Measurements from ENCODE around the gene GEMIN7. TPM values are rescaled to one million over a fixed set of nuclear protein-coding genes. Genes with fewer than 3 reads are reported as not detected.

GEMIN7 gene
- total and polyA plus RNA-seq, 12 donors = 10.7 to 38.2 (median 14.8) TPM

- Histone ChIP-seq H3K27me3 (no peaks in the 10 kb centered on the region), H3K36me3 (peaks cover 0 to 8% (median 0%) of the 10 kb centered on the region in 9 donors), H3K4me1 (peaks cover 19 to 94% (median 73%) of the 10 kb centered on the region in 9 donors), H3K9me3 (no peaks in the 10 kb centered on the region), H3K27ac (peak overlapping the region in 9 of 10 donors; percentile 1 to 75 (median 58)), H3K4me3 (no peak overlapping the region)
- ATAC-seq (peak; percentile 34 to 80 (median 59)), DNase-seq (peak in 1 of 2 donors; percentile 50)
- intact Hi-C loops (cut with DNase I) = loop anchor here in 1 of 10 donors (10.0 kb wide), 1 partner anchor 87 kb away; no protein-coding TSS in a partner anchor
- TF ChIP-seq CTCF (IDR thresholded peaks at IDR 0.05) = no peak
- 61% methylated on average over 16 of the region's 16 CpGs for WGBS, 2 donors
These were observed 18.9 kb downstream of the GEMIN7 start for GRCh38 chr19:45097776-45098520.

GRCh38 chr19:45098521-45099466, 19.7 kb downstream of the GEMIN7 start:
- Histone ChIP-seq H3K36me3 (peaks cover 0 to 8% (median 0%) of the 10 kb centered on the region in 9 donors), H3K27me3 (no peaks in the 10 kb centered on the region), H3K27ac (peak overlapping the region in 9 of 10 donors; percentile 1 to 75 (median 58)), H3K9me3 (no peaks in the 10 kb centered on the region), H3K4me3 (no peak overlapping the region), H3K4me1 (peaks cover 22 to 99% (median 79%) of the 10 kb centered on the region in 9 donors)
- intact Hi-C loops (cut with DNase I) = loop anchor here in 1 of 10 donors (10.0 kb wide), 1 partner anchor 86 kb away; no protein-coding TSS in a partner anchor
- ATAC-seq = peak in 7 of 8 donors; percentile 28 to 68 (median 59)
- no peak for TF ChIP-seq CTCF (IDR thresholded peaks at IDR 0.05)
- whole genome bisulfite sequencing, 2 donors = 37 to 45% methylated on average over 15 of the region's 15 CpGs
- peak; percentile 34 to 44 for DNase-seq

- Histone ChIP-seq H3K27ac (peak overlapping the region in 8 of 10 donors; percentile 10 to 75 (median 54)), H3K9me3 (no peaks in the 10 kb centered on the region), H3K36me3 (peaks cover 0 to 8% (median 0%) of the 10 kb centered on the region in 9 donors), H3K4me1 (peaks cover 16 to 99% (median 78%) of the 10 kb centered on the region in 9 donors), H3K27me3 (no peaks in the 10 kb centered on the region), H3K4me3 (no peak overlapping the region)
- ATAC-seq = peak in 3 of 8 donors; percentile 18 to 41 (median 37)
- no peak for TF ChIP-seq CTCF (IDR thresholded peaks at IDR 0.05)
- 79 to 80% methylated on average over 25 of the region's 25 CpGs for whole genome bisulfite sequencing, 2 donors
- intact Hi-C loops (cut with DNase I) = loop anchor here in 2 of 10 donors (5.0 to 10.0 kb wide), 2 partner anchors 78 to 85 kb away; partner anchors contain the start of genes BLOC1S3 (in 1 of the 2) and TRAPPC6A (in 1 of the 2)
- DNase-seq = no peak
These were observed 20.6 kb downstream of the GEMIN7 start for GRCh38 chr19:45099467-45100191.

Data from heart right ventricle (tissue), 16 donors.